GM21717 (cell line): ENCODE data around the gene BCAP29.
A peak's percentile ranks its signal among the peaks of the same experiment; 100 is the strongest.
"Not testable (repeated sequence)": the region's sequence is repeated elsewhere in the genome, so short reads cannot be mapped to it uniquely, and the experiment has no call there.

Source experiments
- ATAC-seq: cut with Tn5 transposase; IDR thresholded peaks from one replicate; pipeline ENCODE4 v1.9.1; 2021; ENCODE audit warnings: mild to moderate bottlenecking, moderate library complexity; ENCODE audit not compliant: unreplicated experiment

The BCAP29 gene

GRCh38 chr7:107579885-107580715 lies at the start of gene BCAP29:
TSS of gene BCAP29 (plus strand) at chr7:107580246. CDS start at chr7:107580773, 527 bp downstream.
- ATAC-seq = peak; percentile 93

- ATAC-seq = no peak
These were observed 49.3 kb upstream of the BCAP29 start for GRCh38 chr7:107530751-107531150.

- ATAC-seq = no peak
These were observed 45.9 kb upstream of the BCAP29 start for GRCh38 chr7:107534139-107534538.

- ATAC-seq = not testable (repeated sequence)
These were observed 42.8 kb upstream of the BCAP29 start for GRCh38 chr7:107537228-107537627.

- no peak for ATAC-seq
These were observed 42.0 kb upstream of the BCAP29 start for GRCh38 chr7:107538001-107538400.

GRCh38 chr7:107543338-107543993 lies 36.6 kb upstream of the BCAP29 start:
- ATAC-seq = no peak

- no peak for ATAC-seq
These were observed 35.0 kb upstream of the BCAP29 start for GRCh38 chr7:107544848-107545591.

- ATAC-seq = no peak
These were observed 28.1 kb upstream of the BCAP29 start for GRCh38 chr7:107551936-107552335.

GRCh38 chr7:107555893-107556292 lies 24.2 kb upstream of the BCAP29 start:
- ATAC-seq = no peak

GRCh38 chr7:107559864-107560263 lies 20.2 kb upstream of the BCAP29 start:
- no peak for ATAC-seq

GRCh38 chr7:107560898-107561516 lies 19.0 kb upstream of the BCAP29 start:
- no peak for ATAC-seq

GRCh38 chr7:107563081-107563774 lies 16.8 kb upstream of the BCAP29 start:
- ATAC-seq = peak; percentile 61

- peak; percentile 95 for ATAC-seq
These were observed 16.1 kb upstream of the BCAP29 start, which contains the start of the genes COG5 and DUS4L for GRCh38 chr7:107563775-107564552. TSS of gene COG5 (minus strand) at chr7:107563920. CDS start at chr7:107563896, 24 bp downstream. TSS of gene DUS4L (plus strand) at chr7:107563971. CDS start at chr7:107567071, 3,100 bp downstream.

- no peak for ATAC-seq
These were observed 15.3 kb upstream of the BCAP29 start for GRCh38 chr7:107564553-107565298.

- no peak for ATAC-seq
These were observed 9.7 kb upstream of the BCAP29 start for GRCh38 chr7:107570298-107570697.

GRCh38 chr7:107573537-107573936 lies 6.5 kb upstream of the BCAP29 start:
- ATAC-seq = no peak

GRCh38 chr7:107579554-107579884 lies 527 bp upstream of the BCAP29 start:
- ATAC-seq = no peak

GRCh38 chr7:107580716-107581383 lies 804 bp downstream of the BCAP29 start:
- ATAC-seq = no peak
